WTC11 (cell line): Measurements from ENCODE around the gene PCSK5. TPM values are rescaled to one million over a fixed set of nuclear protein-coding genes. Genes with fewer than 3 reads are reported as not detected.

Experiments used
- ATAC-seq: fragments of 200-7000 bp; cut with Tn5 transposase; 2 replicates; pipeline ENCODE4 v1.10.0; 2021; ENCODE audit warnings: mild to moderate bottlenecking, moderate library complexity
- CTCF ChIA-PET: fragments of 300-600 bp; sonication (Branson Sonifier 250); formaldehyde crosslinking; loops from one replicate; lab custom pipeline; 2021; ENCODE audit warnings: antibody characterized with exemption; lab: Charles Lee
- POLR2A ChIA-PET: fragments of 350-600 bp; sonication (Branson Sonifier 250); formaldehyde crosslinking; loops from one replicate; lab custom pipeline; 2021; ENCODE audit warnings: antibody characterized with exemption; lab: Charles Lee
- DNase-seq: peaks from one replicate; pipeline ENCODE4 v3.0.0; 2021; ENCODE audit warnings: low spot score
- H3K27ac Mint-ChIP-seq: 2 replicates; pipeline ENCODE4 v1.8.0; 2021; ENCODE audit warnings: mixed read lengths
- H3K27me3 Mint-ChIP-seq: 2 replicates; pipeline ENCODE4 v1.8.0; 2021; ENCODE audit warnings: low read depth, mild to moderate bottlenecking, moderate library complexity, mixed read lengths
- H3K36me3 Mint-ChIP-seq: 2 replicates; pipeline ENCODE4 v1.8.0; 2021; ENCODE audit warnings: mixed read lengths
- H3K4me1 Mint-ChIP-seq: 2 replicates; pipeline ENCODE4 v1.8.0; 2022; ENCODE audit warnings: mixed read lengths
- H3K4me3 Mint-ChIP-seq: 2 replicates; pipeline ENCODE4 v1.8.0; 2021; ENCODE audit warnings: mild to moderate bottlenecking, moderate library complexity, mixed read lengths
- H3K9me3 Mint-ChIP-seq: 2 replicates; pipeline ENCODE4 v1.8.0; 2021; ENCODE audit warnings: mixed read lengths
- AR ChIP-seq: fragments of 250-450 bp; sonication (Bioruptor Pico); IDR thresholded peaks from 2 replicates; pipeline ENCODE4 v1.9.0; 2021; ENCODE audit warnings: mild to moderate bottlenecking
- ATF6 ChIP-seq: sonication (generic); formaldehyde crosslinking; IDR thresholded peaks from 2 replicates; pipeline ENCODE4 v1.8.1; 2023; ENCODE audit warnings: mild to moderate bottlenecking, missing genetic modification reagents
- CBFB ChIP-seq: sonication (generic); formaldehyde crosslinking; IDR thresholded peaks from 2 replicates; pipeline ENCODE4 v1.8.1; 2022; ENCODE audit warnings: mild to moderate bottlenecking, low read depth, missing genetic modification reagents
- CREB1 ChIP-seq: sonication (generic); formaldehyde crosslinking; IDR thresholded peaks from 2 replicates; pipeline ENCODE4 v1.8.0; 2023; ENCODE audit warnings: mild to moderate bottlenecking, missing genetic modification reagents
- CREM ChIP-seq: sonication (generic); formaldehyde crosslinking; IDR thresholded peaks from 2 replicates; pipeline ENCODE4 v1.8.1; 2022; ENCODE audit warnings: mild to moderate bottlenecking, missing genetic modification reagents, moderate library complexity
- GABPB1 ChIP-seq: sonication (generic); formaldehyde crosslinking; IDR thresholded peaks from 2 replicates; pipeline ENCODE4 v1.8.1; 2023; ENCODE audit warnings: mild to moderate bottlenecking, missing genetic modification reagents
- MLX ChIP-seq: sonication (generic); formaldehyde crosslinking; IDR thresholded peaks from 2 replicates; pipeline ENCODE4 v1.8.1; 2023; ENCODE audit warnings: mild to moderate bottlenecking, missing genetic modification reagents, moderate library complexity
- NFE2L1 ChIP-seq: sonication (generic); formaldehyde crosslinking; IDR thresholded peaks from 2 replicates; pipeline ENCODE4 v1.8.1; 2023; ENCODE audit warnings: missing genetic modification reagents
- NR2C2 ChIP-seq: sonication (generic); formaldehyde crosslinking; IDR thresholded peaks from 2 replicates; pipeline ENCODE4 v1.8.0; 2022; ENCODE audit warnings: mild to moderate bottlenecking, missing genetic modification reagents
- PRDM15 ChIP-seq: sonication (generic); formaldehyde crosslinking; IDR thresholded peaks from 2 replicates; pipeline ENCODE4 v1.8.0; 2022; ENCODE audit warnings: missing genetic modification reagents
- SMAD3 ChIP-seq: sonication (generic); formaldehyde crosslinking; IDR thresholded peaks from 2 replicates; pipeline ENCODE4 v1.8.0; 2022; ENCODE audit warnings: missing genetic modification reagents, mild to moderate bottlenecking, borderline replicate concordance
- TCF7 ChIP-seq: sonication (generic); formaldehyde crosslinking; IDR thresholded peaks from 2 replicates; pipeline ENCODE4 v1.8.0; 2022; ENCODE audit warnings: mild to moderate bottlenecking, low read depth, missing genetic modification reagents, moderate library complexity
- ZBTB43 ChIP-seq: sonication (generic); formaldehyde crosslinking; IDR thresholded peaks from 2 replicates; pipeline ENCODE4 v1.8.1; 2023; ENCODE audit warnings: mild to moderate bottlenecking, missing genetic modification reagents
- ZNF121 ChIP-seq: sonication (generic); formaldehyde crosslinking; IDR thresholded peaks from 2 replicates; pipeline ENCODE4 v1.8.0; 2023; ENCODE audit warnings: missing genetic modification reagents
- ZNF219 ChIP-seq: sonication (generic); formaldehyde crosslinking; IDR thresholded peaks from 2 replicates; pipeline ENCODE4 v1.8.0; 2023; ENCODE audit warnings: missing genetic modification reagents, mild to moderate bottlenecking, borderline replicate concordance
- ZNF232 ChIP-seq: sonication (generic); formaldehyde crosslinking; IDR thresholded peaks from 2 replicates; pipeline ENCODE4 v1.8.0; 2022; ENCODE audit warnings: mild to moderate bottlenecking, missing genetic modification reagents
- ZNF263 ChIP-seq: sonication (generic); formaldehyde crosslinking; IDR thresholded peaks from 2 replicates; pipeline ENCODE4 v1.8.1; 2022; ENCODE audit warnings: low read depth, mild to moderate bottlenecking, moderate library complexity, missing genetic modification reagents
- total RNA-seq: library from RNA; stranded (reverse); gene quantifications from 3 replicates; pipeline ENCODE4 v1.2.3, GENCODE V29; 2021

PCSK5 gene
- total RNA-seq, 1 experiment from 2014 or later, result 30.6 TPM

GRCh38 chr9:75946766-75947165, 56.3 kb downstream of the PCSK5 start:
- Mint-ChIP-seq H3K4me1 (peaks cover 5% of the 10 kb centered on the region; the same call in 1 of the 2 replicates), H3K27me3 (no peaks in the 10 kb centered on the region), H3K36me3 (peaks cover 19% of the 10 kb centered on the region), H3K4me3 (no peak overlapping the region)
- ChIA-PET POLR2A (no interaction called here), CTCF (no interaction called here)
- ATAC-seq (no peak), DNase-seq (no peak)
- TF ChIP-seq GABPB1 (CRISPR knock-in tag) (no peak), ZNF121 (no peak), ATF6 (CRISPR knock-in tag) (no peak), CBFB (no peak), ZNF219 (no peak), ZBTB43 (CRISPR knock-in tag) (no peak), ZNF263 (CRISPR knock-in tag) (no peak), TCF7 (CRISPR knock-in tag) (no peak), NR2C2 (CRISPR knock-in tag) (no peak), NFE2L1 (no peak)
- TF ChIP-seq, all 79 proteins: peak for 0
- Mint-ChIP-seq H3K9me3 (peaks cover 7% of the 10 kb centered on the region), H3K27ac (no peak overlapping the region)

- H3K4me1 Mint-ChIP-seq, result peaks cover 5% of the 10 kb centered on the region; the same call in 1 of the 2 replicates
- DNase-seq, result no peak
- H3K4me3 Mint-ChIP-seq, result no peak overlapping the region
- CTCF ChIA-PET, result no interaction called here
- POLR2A ChIA-PET, result no interaction called here
- H3K27me3 Mint-ChIP-seq, result no peaks in the 10 kb centered on the region
- ATAC-seq, result no peak
- TF ChIP-seq CREB1 (no peak), PRDM15 (CRISPR knock-in tag) (no peak), SMAD3 (CRISPR knock-in tag) (no peak), ZNF232 (no peak), AR (no peak), CREM (CRISPR knock-in tag) (no peak), MLX (CRISPR knock-in tag) (no peak)
- H3K27ac Mint-ChIP-seq, result no peak overlapping the region
- H3K36me3 Mint-ChIP-seq, result peaks cover 22% of the 10 kb centered on the region
- peaks cover 7% of the 10 kb centered on the region for H3K9me3 Mint-ChIP-seq
Observed at GRCh38 chr9:75947233-75947632, 56.8 kb downstream of the PCSK5 start.
